Measurements from ENCODE around the gene SETD9. TPM values are rescaled to one million over a fixed set of nuclear protein-coding genes. Genes with fewer than 3 reads are reported as not detected.

Gene SETD9
- total RNA-seq, 2 experiments from 2014 or later = 7.0 to 8.9 TPM

- peak within 1 kb of the TSS; percentile 74 for H3K27ac Mint-ChIP-seq
- no peaks in the 10 kb centered on the region for H3K36me3 Mint-ChIP-seq
- peaks cover 38% of the 10 kb centered on the region for H3K27me3 Mint-ChIP-seq
- peaks cover 14% of the 10 kb centered on the region for H3K4me1 Mint-ChIP-seq
- no peaks in the 10 kb centered on the region for H3K9me3 Mint-ChIP-seq
- POLR2A ChIA-PET = no interaction called here
- H3K4me3 Mint-ChIP-seq = peak within 1 kb of the TSS; percentile 89
- peak; percentile 93 for ATAC-seq (ENCODE audit: low read depth)
- DNase-seq = peak; percentile 87
Observed at GRCh38 chr5:56951946-56952691, 42.7 kb downstream of the SETD9 start, which contains the start of gene MIER3. Gene MIER3, minus strand, starts transcription at chr5:56952123. Its CDS starts 21 bp downstream, at chr5:56952102.

GRCh38 chr5:56954262-56954661, 44.9 kb downstream of the SETD9 start:
- peaks cover 55% of the 10 kb centered on the region for H3K27me3 Mint-ChIP-seq
- H3K9me3 Mint-ChIP-seq = no peaks in the 10 kb centered on the region
- H3K4me3 Mint-ChIP-seq = no peak overlapping the region
- POLR2A ChIA-PET = interaction anchor here (0.9 kb wide), 1 partner anchor 219 kb away, joined by 3 read pairs; no protein-coding TSS in a partner anchor
- no peak overlapping the region for H3K27ac Mint-ChIP-seq
- DNase-seq = no peak
- no peaks in the 10 kb centered on the region for H3K36me3 Mint-ChIP-seq
- ATAC-seq (ENCODE audit: low read depth) = no peak
- peaks cover 14% of the 10 kb centered on the region for H3K4me1 Mint-ChIP-seq

- Mint-ChIP-seq H3K4me1 (peaks cover 2% of the 10 kb centered on the region), H3K27ac (no peak overlapping the region), H3K9me3 (no peaks in the 10 kb centered on the region), H3K4me3 (no peak overlapping the region), H3K27me3 (peaks cover 71% of the 10 kb centered on the region), H3K36me3 (no peaks in the 10 kb centered on the region)
- DNase-seq (no peak), ATAC-seq (ENCODE audit: low read depth) (no peak)
- POLR2A ChIA-PET = no interaction called here
Observed at GRCh38 chr5:56958595-56958994, 49.2 kb downstream of the SETD9 start.

GRCh38 chr5:56959326-56959725, 49.9 kb downstream of the SETD9 start:
- no peak for ATAC-seq (ENCODE audit: low read depth)
- Mint-ChIP-seq H3K36me3 (no peaks in the 10 kb centered on the region), H3K4me1 (peaks cover 2% of the 10 kb centered on the region), H3K27ac (no peak overlapping the region), H3K4me3 (no peak overlapping the region), H3K27me3 (peaks cover 71% of the 10 kb centered on the region), H3K9me3 (no peaks in the 10 kb centered on the region)
- POLR2A ChIA-PET = no interaction called here
- DNase-seq = no peak

GRCh38 chr5:56961746-56962145, 52.4 kb downstream of the SETD9 start:
- DNase-seq (no peak), ATAC-seq (ENCODE audit: low read depth) (no peak)
- POLR2A ChIA-PET = no interaction called here
- Mint-ChIP-seq H3K27me3 (peaks cover 62% of the 10 kb centered on the region), H3K27ac (no peak overlapping the region), H3K9me3 (no peaks in the 10 kb centered on the region), H3K4me3 (no peak overlapping the region), H3K4me1 (peaks cover 2% of the 10 kb centered on the region), H3K36me3 (no peaks in the 10 kb centered on the region)

GRCh38 chr5:56962286-56962685, 52.9 kb downstream of the SETD9 start:
- H3K36me3 Mint-ChIP-seq = no peaks in the 10 kb centered on the region
- POLR2A ChIA-PET = no interaction called here
- H3K27ac Mint-ChIP-seq = no peak overlapping the region
- H3K4me3 Mint-ChIP-seq = no peak overlapping the region
- H3K27me3 Mint-ChIP-seq = peaks cover 61% of the 10 kb centered on the region
- peaks cover 2% of the 10 kb centered on the region for H3K4me1 Mint-ChIP-seq
- no peak for DNase-seq
- no peaks in the 10 kb centered on the region for H3K9me3 Mint-ChIP-seq
- ATAC-seq (ENCODE audit: low read depth) = no peak

- POLR2A ChIA-PET = no interaction called here
- Mint-ChIP-seq H3K36me3 (no peaks in the 10 kb centered on the region), H3K4me3 (no peak overlapping the region), H3K4me1 (peaks cover 2% of the 10 kb centered on the region), H3K9me3 (no peaks in the 10 kb centered on the region), H3K27ac (no peak overlapping the region), H3K27me3 (peaks cover 56% of the 10 kb centered on the region)
- ATAC-seq (ENCODE audit: low read depth) (no peak), DNase-seq (no peak)
Observed at GRCh38 chr5:56963246-56963645, 53.9 kb downstream of the SETD9 start.

- no peak for DNase-seq
- H3K9me3 Mint-ChIP-seq = no peaks in the 10 kb centered on the region
- peaks cover 52% of the 10 kb centered on the region for H3K27me3 Mint-ChIP-seq
- H3K4me3 Mint-ChIP-seq = no peak overlapping the region
- POLR2A ChIA-PET = interaction anchor here (0.6 kb wide), 1 partner anchor 64 kb away, joined by 3 read pairs; no protein-coding TSS in a partner anchor
- no peaks in the 10 kb centered on the region for H3K36me3 Mint-ChIP-seq
- no peak for ATAC-seq (ENCODE audit: low read depth)
- no peak overlapping the region for H3K27ac Mint-ChIP-seq
- peaks cover 2% of the 10 kb centered on the region for H3K4me1 Mint-ChIP-seq
Observed at GRCh38 chr5:56964173-56964572, 54.8 kb downstream of the SETD9 start.

Other genes with a start within 250 kb of the SETD9 start
- gene MAP3K1, start 94.0 kb upstream of the SETD9 start, total RNA-seq = 10 to 100 TPM; 33.4 to 35.9 TPM
- gene MIER3, start 42.5 kb downstream of the SETD9 start, total RNA-seq = 10 to 100 TPM; 25.6 to 25.8 TPM

All from activated naive CD8-positive, alpha-beta T cell treated with anti-CD3 and anti-CD28 coated beads, Interleukin-2, amount 10 ng/mL, durations not matched to agents 7 days and 5 days (primary cell).